Peyer's patch (tissue), 4 donors: ENCODE results near the gene LAD1.

Experiments used
- CTCF ChIP-seq, 6 experiments: fragments of 450-650 bp in 4 of 6; fragments of 200-600 bp in 2 of 6; sonication (generic) in 1 of 6; IDR thresholded peaks; one replicate each; pipeline ENCODE4 v1.5.1; 2017 to 2019; ENCODE audit warnings: antibody characterized with exemption in 6 of 6, mild to moderate bottlenecking in 3 of 6, moderate library complexity in 1 of 6
- POLR2A ChIP-seq, 2 donors: fragments of 450-650 bp; IDR thresholded peaks; one replicate each; pipeline ENCODE4 v1.5.1; 2017; ENCODE audit warnings: antibody characterized with exemption in 2 of 2, mild to moderate bottlenecking in 2 of 2, moderate library complexity in 2 of 2

GRCh38 chr1:201421041-201421440, 21.9 kb upstream of the LAD1 start:
- TF ChIP-seq CTCF (IDR thresholded peaks at IDR 0.05) (no peak), POLR2A (IDR thresholded peaks at IDR 0.05) (no peak)
